Hematopoietic multipotent progenitor cell (in vitro differentiated cells): ENCODE results near the gene GYG2. TPM values are rescaled to one million over a fixed set of nuclear protein-coding genes. Genes with fewer than 3 reads are reported as not detected.
A peak's percentile ranks its signal among the peaks of the same experiment; 100 is the strongest.

ENCODE experiments used
- DNase-seq, 3 donors: peaks; one replicate each; pipeline ENCODE4 v3.0.0-alpha.2; 2011 to 2015; ENCODE audit warnings: low read depth in 2 of 3, low spot score in 2 of 3
- total RNA-seq: library from RNA; depleted of rRNA; stranded (reverse); fragments of >200 nt; gene quantifications from one replicate; pipeline ENCODE4 v1.2.3, GENCODE V29; 2012

Gene GYG2
- total RNA-seq, 1 donor: 1.6 TPM

DNA sequence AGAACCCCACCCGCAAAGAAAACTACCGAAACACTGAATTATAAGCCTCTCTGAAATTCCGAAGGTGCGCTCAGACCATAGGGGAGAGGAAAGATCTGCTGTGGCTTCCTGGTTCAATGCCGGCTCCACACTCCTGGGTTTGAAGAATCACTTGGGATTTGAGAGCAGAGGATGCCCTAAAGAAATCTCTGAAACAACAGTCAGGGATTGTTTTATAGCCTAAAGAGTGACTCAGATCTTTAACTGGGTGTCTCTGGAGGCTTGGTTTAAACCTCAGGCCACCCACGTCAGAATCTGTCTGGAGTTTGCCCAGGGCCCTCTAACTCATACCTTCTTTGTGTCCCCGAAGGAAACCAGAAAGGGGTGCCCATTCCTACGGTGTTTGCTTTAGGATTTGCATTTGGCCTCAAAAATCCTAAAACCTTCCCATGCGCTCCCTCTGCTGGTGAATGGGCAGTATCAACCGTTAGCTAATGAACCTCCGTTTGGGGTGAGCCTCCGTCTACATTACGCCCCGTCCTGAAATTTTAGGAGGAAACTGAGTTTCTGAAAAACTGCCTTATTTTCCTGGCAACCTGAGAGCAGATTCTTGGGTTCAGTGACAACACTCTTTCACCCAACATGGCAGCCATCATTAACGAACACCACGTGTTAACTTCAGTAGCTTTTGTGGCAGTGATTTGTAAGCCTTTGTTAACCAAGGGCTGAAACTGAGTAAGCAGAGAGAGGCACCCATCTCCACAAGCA is 16.4 kb upstream of the GYG2 start:
- peak in 2 of 3 donors; percentile 11 to 40 for DNase-seq

DNA sequence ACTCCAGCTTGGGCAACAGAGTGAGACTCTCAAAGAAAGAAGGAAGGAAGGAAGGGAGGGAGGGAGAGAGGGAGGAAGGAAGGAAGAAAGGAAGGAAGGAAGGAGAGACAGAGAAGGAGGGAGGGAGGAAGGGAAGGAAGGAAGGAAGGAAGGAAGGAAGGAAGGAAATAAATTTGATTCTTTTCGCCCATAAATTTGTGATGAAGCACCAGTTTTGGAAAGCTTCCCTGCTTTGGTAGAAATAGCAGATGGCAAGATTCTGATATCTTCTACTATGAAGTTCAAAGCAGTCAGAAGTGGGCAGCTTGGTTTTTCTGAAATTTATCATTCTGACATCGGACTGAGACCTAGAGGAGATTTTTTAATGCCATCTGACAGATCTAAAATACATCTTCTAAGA is 11.7 kb upstream of the GYG2 start:
- no peak for DNase-seq

GRCh38 chrX:2819345-2820135 is 9.2 kb upstream of the GYG2 start:
- DNase-seq: peak in 1 of 3 donors; percentile 28

DNA sequence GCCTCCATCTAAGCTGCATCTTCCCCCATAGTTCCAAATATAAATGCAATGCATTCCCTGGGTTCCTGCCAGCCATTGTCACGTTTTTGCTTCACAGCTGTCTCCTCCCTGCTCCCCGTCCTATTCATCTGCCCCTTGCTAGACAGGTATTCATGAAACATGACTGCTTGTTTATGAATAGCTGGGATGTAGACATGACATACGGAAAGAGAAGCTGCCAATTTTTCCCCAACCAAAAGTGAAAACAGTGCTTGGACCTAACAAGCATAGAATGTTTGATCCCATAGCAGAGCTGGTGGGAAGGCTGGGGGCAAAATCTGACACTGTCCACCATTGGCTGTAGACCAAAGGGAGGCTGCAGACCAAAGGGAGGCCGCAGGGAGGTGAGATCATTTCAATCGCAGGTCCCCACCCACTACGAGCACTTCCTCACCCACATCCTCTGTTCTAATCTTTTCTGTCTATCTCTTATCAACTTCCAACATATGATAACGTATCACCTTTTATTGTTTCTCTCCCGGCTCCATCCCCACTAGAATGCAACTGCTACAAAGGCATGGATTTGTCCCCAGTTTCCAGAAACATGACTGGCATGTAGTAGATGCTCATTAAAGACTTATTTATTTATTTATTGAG is 8.5 kb upstream of the GYG2 start:
- no peak for DNase-seq

DNA sequence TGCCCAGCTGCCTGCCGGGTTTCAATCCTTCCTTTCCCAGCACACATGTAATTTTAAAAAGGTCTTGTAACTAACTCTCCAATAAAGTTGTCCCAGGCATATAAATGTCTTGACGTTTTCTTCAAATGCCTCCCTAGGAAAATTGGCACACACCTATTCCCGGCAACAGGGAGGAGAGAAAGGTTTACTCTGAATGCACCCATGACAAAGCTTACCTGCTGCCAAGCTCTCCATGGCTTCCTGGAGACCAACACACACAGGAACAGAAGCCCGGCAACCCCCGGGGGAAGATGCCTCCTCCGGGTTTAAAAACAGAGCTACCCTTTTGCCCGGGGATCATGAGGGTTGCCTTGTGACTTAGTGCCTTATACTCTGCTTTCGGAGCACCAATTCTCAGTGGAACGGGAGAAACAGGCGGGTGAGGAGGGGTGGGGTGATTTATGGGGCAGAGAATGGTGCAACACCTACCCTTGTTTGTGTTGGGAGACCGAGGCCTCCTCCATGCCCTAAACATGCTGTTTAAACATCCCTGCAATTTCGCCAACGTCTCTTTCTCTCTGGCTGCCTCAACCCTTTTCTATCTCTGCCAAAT is 4.8 kb upstream of the GYG2 start:
- DNase-seq: no peak

DNA sequence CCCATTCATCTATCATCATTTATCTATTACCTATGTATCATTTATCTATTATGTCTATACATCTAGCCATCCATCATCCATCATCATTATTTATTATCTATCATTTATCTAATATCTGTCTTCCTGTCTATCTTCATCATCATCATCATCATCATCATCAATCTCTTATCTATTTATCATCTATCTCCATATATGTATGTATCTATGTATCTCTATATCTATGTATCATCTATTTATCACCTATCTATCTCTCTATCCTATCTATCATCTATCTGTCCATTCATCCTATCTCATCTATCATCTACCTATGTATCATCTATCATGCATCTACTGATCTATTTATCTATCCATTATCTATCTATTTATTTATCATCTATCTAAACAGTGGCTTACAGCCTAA is 3.8 kb upstream of the GYG2 start:
- DNase-seq: no peak

GRCh38 chrX:2828959-2829411 is 255 bp downstream of the GYG2 start:
- no peak for DNase-seq

- DNase-seq: no peak
These were observed 928 bp downstream of the GYG2 start for GRCh38 chrX:2829469-2830246.

- DNase-seq: no peak
These were observed 2.9 kb downstream of the GYG2 start for GRCh38 chrX:2831471-2832228.

- DNase-seq: no peak
These were observed 9.2 kb downstream of the GYG2 start for GRCh38 chrX:2837961-2838360.

DNA sequence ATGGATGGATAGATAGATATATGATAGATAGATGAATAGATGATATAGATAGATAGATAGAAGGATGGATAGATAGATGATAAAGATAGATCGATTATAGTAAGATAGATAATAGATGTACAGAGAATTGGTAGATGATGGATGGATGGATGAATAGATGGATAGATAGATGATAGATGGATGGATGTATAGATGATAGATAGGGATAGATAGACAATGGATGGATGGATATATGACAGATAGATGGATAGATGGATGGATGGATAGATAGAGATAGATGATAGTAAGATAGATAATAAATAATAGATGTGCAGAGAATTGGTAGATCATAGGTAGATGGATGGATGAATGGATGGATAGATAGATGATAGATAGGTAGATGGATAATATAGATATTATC is 12.2 kb downstream of the GYG2 start:
- DNase-seq: no peak

DNA sequence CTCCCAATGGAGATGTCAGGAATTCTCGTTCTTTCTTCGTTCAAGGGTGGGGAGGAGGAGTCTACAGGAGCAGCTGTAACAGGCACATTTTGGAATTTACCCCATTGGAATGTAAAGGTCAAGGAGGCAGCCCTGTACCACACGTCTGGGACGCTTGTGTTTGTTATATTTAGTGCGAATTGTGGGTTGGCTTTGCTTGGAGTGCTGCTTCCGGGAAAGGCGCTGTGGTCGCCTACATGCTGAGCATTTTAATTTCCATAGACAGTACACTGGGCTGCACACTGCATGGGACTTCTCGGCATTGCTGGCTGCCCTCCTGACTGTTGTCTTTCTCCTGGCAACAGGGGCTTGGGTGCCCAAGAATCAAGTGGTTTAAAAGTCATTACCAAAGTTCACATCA is 12.8 kb downstream of the GYG2 start:
- DNase-seq: no peak

DNA sequence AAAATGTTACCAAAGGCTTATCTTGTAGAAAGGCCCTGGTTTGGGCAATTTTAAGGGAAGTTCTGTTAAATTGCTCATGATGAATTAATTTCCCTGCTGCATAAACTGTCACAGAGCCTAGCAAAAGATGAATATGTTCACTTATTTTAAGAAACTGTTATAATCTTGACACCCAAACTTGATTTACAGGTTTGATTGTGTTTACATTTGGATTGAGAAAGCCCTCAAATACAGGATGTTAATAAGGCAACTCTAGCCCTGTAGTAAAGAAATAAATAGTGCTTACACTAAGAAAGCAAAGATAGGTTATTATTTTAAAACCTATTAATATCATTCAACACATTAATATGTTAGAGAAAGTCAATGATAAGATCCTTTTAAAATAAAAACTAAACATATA is 18.3 kb downstream of the GYG2 start:
- no peak for DNase-seq

DNA sequence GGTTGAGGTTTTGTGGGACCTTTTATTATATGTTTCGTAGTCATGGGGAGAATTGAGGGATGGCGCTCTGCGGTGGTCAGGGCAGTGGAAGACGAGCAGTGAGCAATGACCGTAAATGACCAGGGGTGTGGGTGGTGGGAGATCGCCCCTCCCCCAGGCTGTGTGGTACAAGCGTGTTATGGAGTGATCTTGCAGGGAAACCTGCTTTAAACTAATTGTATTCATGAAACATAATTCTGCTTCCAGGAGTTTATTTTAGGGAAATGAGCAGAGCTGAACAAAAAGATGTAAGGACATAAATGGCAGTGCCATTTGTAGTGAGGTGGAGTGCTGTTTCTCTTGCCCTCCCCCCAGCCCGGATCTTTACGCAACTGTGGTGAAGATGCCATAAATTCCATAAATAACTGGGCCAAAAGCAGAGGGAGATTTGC is 20.2 kb downstream of the GYG2 start:
- no peak for DNase-seq

DNA sequence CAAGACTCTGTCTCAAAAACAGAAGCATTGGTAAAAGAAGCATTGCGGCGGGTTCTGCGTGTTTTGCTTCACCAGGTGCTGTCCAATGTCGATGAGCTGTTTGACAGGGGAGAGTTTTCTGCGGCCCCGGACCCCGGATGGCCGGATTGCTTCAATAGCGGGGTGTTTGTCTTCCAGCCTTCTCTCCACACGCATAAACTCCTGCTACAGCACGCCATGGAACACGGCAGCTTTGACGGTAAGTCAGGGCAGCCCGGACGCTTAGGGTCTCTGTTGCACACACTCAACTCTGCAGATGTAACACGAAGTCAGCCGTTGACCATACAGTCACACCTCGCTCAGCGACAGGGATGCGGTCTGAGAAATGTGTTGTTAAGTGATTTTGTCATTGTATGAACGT is 26.2 kb downstream of the GYG2 start:
- DNase-seq: no peak

GRCh38 chrX:2855761-2856160 is 27.0 kb downstream of the GYG2 start:
- DNase-seq: no peak

- DNase-seq: peak in 1 of 3 donors; percentile 2
These were observed 28.8 kb downstream of the GYG2 start for GRCh38 chrX:2857566-2857965.

DNA sequence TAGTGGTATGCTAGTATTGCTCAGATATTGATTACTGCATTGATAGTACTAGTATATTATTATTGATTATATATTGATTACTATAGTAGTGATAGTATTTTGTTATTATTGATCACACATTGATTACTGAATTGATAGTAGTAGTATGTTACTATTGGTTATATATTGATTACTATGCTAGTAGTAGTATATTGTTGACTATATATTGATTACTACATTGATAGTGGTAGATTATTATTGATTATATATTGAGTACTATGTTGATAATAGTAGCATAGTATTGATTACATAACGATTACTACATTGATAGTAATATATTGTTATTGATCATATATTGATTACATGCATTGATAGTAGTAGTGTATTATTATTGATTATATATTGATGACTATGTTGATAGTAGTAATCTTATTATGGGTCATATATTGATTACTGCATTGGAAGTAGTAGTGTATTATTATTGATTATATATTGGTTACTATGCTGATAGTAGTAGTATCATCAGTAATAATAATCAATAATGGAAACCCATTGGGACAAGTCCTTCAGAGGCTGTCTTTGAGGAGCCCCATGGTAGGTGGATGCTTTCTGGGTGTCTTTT is 30.6 kb downstream of the GYG2 start:
- DNase-seq: no peak

GRCh38 chrX:2862404-2862803 is 33.7 kb downstream of the GYG2 start:
- no peak for DNase-seq
